HCT116 (cell line): ENCODE results near the gene CD8A. TPM values are rescaled to one million over a fixed set of nuclear protein-coding genes. Genes with fewer than 3 reads are reported as not detected.

ENCODE experiments used
- ATAC-seq: fragments of 200-7000 bp; cut with Tn5 transposase; 2 replicates; pipeline ENCODE4 v1.9.1; 2020; ENCODE audit warnings: mild to moderate bottlenecking, moderate library complexity
- BruUV-seq: library from RNA; stranded (reverse); fragments of 400-500 nt; replicated peaks from 2 replicates; lab custom pipeline; 2021; lab: Mats Ljungman, UMichigan
- CTCF ChIA-PET: fragments of 300-600 bp; sonication (Branson Sonifier 250); formaldehyde crosslinking; loops from one replicate; lab custom pipeline; 2021; ENCODE audit warnings: antibody characterized with exemption; lab: Charles Lee
- POLR2A ChIA-PET: fragments of 300-600, 350-600 bp; sonication (Branson Sonifier 250); formaldehyde crosslinking; loops from one replicate; lab custom pipeline; 2021; ENCODE audit warnings: antibody characterized with exemption; lab: Charles Lee
- RAD21 ChIA-PET, 2 experiments: fragments of 300-600 bp; sonication (Branson Sonifier 250); formaldehyde crosslinking; loops; one replicate each; lab custom pipeline; 2023; ENCODE audit warnings: low total read pairs in 2 of 2; ENCODE audit not compliant: uncharacterized antibody in 2 of 2, unreplicated experiment in 2 of 2, low non-redundant PET in 1 of 2; lab: Charles Lee
- DNase-seq: peaks from one replicate; pipeline ENCODE4 v3.0.0-alpha.2; 2010; ENCODE audit warnings: low read depth, low spot score
- H2AFZ ChIP-seq: fragments of 200-600 bp; shearing (Covaris generic), sonication (generic); 2 replicates; pipeline ENCODE4 v1.6.1; 2017; ENCODE audit warnings: low read depth, mixed run types, mixed read lengths, antibody characterized with exemption, low read length; ENCODE audit not compliant: poor library complexity, severe bottlenecking
- H3K27ac ChIP-seq: 2 replicates; pipeline ENCODE4 v1.5.1; 2012; ENCODE audit warnings: low read depth, low read length
- H3K27me3 ChIP-seq: fragments of 200-600 bp; sonication (generic); 2 replicates; pipeline ENCODE4 v1.6.1; 2016; ENCODE audit warnings: mixed run types, low read length, mixed read lengths; ENCODE audit not compliant: insufficient read depth
- H3K36me3 ChIP-seq, 2 experiments: fragments of 200-500 bp in 1 of 2; fragments of 200-600 bp in 1 of 2; sonication (Bioruptor generic) in 1 of 2; sonication (generic) in 1 of 2; 2 replicates each; pipeline versions ENCODE4 v1.5.1 to v1.6.1; 2014 to 2016; ENCODE audit warnings: low read length in 2 of 2, inconsistent platforms in 1 of 2, mixed read lengths in 1 of 2, mixed run types in 1 of 2; ENCODE audit not compliant: insufficient read depth in 2 of 2, control insufficient read depth in 1 of 2
- H3K4me1 ChIP-seq, 2 experiments: fragments of 200-600 bp in 1 of 2; sonication (generic) in 1 of 2; 2 replicates each; pipeline versions ENCODE4 v1.5.1 to v1.6.1; 2012 to 2017; ENCODE audit warnings: low read length in 2 of 2, inconsistent platforms in 1 of 2, mild to moderate bottlenecking in 1 of 2, mixed read lengths in 1 of 2, mixed run types in 1 of 2, moderate library complexity in 1 of 2; ENCODE audit not compliant: insufficient read depth in 2 of 2, control insufficient read depth in 1 of 2
- H3K4me2 ChIP-seq: fragments of 200-600 bp; sonication (generic); 2 replicates; pipeline ENCODE4 v1.6.1; 2017; ENCODE audit warnings: mixed run types, low read length, mixed read lengths
- H3K4me3 ChIP-seq, 2 experiments: fragments of 200-600 bp in 1 of 2; sonication (generic) in 1 of 2; replicated peaks in 1 of 2; 2 replicates each; pipeline ENCODE4 v1.5.1; 2011 to 2016; ENCODE audit warnings: low read length in 2 of 2, control low read depth in 1 of 2, low read depth in 1 of 2, mild to moderate bottlenecking in 1 of 2, mixed read lengths in 1 of 2, mixed run types in 1 of 2
- H3K79me2 ChIP-seq: fragments of 200-600 bp; sonication (generic); 2 replicates; pipeline ENCODE4 v1.6.1; 2017; ENCODE audit warnings: mild to moderate bottlenecking, mixed run types, low read length, moderate library complexity, mixed read lengths; ENCODE audit not compliant: insufficient read depth
- H3K9ac ChIP-seq: fragments of 200-600 bp; sonication (generic); 2 replicates; pipeline ENCODE4 v1.6.1; 2016; ENCODE audit warnings: low read length, mixed read lengths
- H3K9me2 ChIP-seq: fragments of 200-600 bp; sonication (generic), shearing (Covaris generic); 2 replicates; pipeline ENCODE4 v1.6.1; 2017; ENCODE audit warnings: mixed run types, mild to moderate bottlenecking, moderate library complexity; ENCODE audit not compliant: insufficient read depth
- H3K9me3 ChIP-seq, 2 experiments: fragments of 200-500 bp in 1 of 2; fragments of 200-600 bp in 1 of 2; sonication (Bioruptor generic) in 1 of 2; sonication (generic) in 1 of 2; 2 replicates each; pipeline ENCODE4 v1.6.1; 2014 to 2017; ENCODE audit warnings: low read length in 2 of 2, mixed read lengths in 2 of 2, inconsistent platforms in 1 of 2, low read depth in 1 of 2, mild to moderate bottlenecking in 1 of 2, mixed run types in 1 of 2, moderate library complexity in 1 of 2; ENCODE audit not compliant: control insufficient read depth in 1 of 2, insufficient read depth in 1 of 2
- H4K20me1 ChIP-seq: fragments of 200-600 bp; sonication (generic), shearing (Covaris generic); 2 replicates; pipeline ENCODE4 v1.6.1; 2017; ENCODE audit warnings: mixed run types, mild to moderate bottlenecking, moderate library complexity; ENCODE audit not compliant: insufficient read depth
- CEBPB ChIP-seq: IDR thresholded peaks from 2 replicates; pipeline ENCODE4 v1.6.1; 2012; ENCODE audit warnings: low read depth
- CTCF ChIP-seq, 3 experiments: fragments of 200-600 bp in 1 of 3; sonication (generic) in 1 of 3; IDR thresholded peaks in 2 of 3; conservative IDR thresholded peaks in 1 of 3; 2 replicates each; pipeline ENCODE4 v1.5.1; 2012 to 2017; ENCODE audit warnings: low read depth in 2 of 3, low read length in 2 of 3, antibody characterized with exemption in 1 of 3, borderline replicate concordance in 1 of 3, control low read depth in 1 of 3, mild to moderate bottlenecking in 1 of 3, mixed read lengths in 1 of 3, mixed run types in 1 of 3, moderate library complexity in 1 of 3; ENCODE audit not compliant: insufficient read depth in 1 of 3
- EGR1 ChIP-seq: IDR thresholded peaks from 2 replicates; pipeline ENCODE4 v1.6.1; 2012; ENCODE audit warnings: low read depth
- ELF1 ChIP-seq: IDR thresholded peaks from 2 replicates; pipeline ENCODE4 v1.6.1; 2012; ENCODE audit warnings: low read depth, borderline replicate concordance
- FOSL1 ChIP-seq: IDR thresholded peaks from 2 replicates; pipeline ENCODE4 v1.6.1; 2012; ENCODE audit warnings: low read depth
- MAX ChIP-seq: IDR thresholded peaks from 2 replicates; pipeline ENCODE4 v1.6.1; 2012
- POLR2A ChIP-seq: IDR thresholded peaks from 2 replicates; pipeline ENCODE4 v1.7.0; 2011; ENCODE audit warnings: borderline replicate concordance; ENCODE audit not compliant: insufficient read depth, insufficient read length; ENCODE audit errors: extremely low read depth
- POLR2AphosphoS5 ChIP-seq: IDR thresholded peaks from 2 replicates; pipeline ENCODE4 v1.6.1; 2011; ENCODE audit warnings: mild to moderate bottlenecking, low read depth, low read length, moderate library complexity
- RAD21 ChIP-seq: IDR thresholded peaks from 2 replicates; pipeline ENCODE4 v1.6.1; 2012; ENCODE audit warnings: low read depth, mild to moderate bottlenecking
- SP1 ChIP-seq: IDR thresholded peaks from 2 replicates; pipeline ENCODE4 v1.6.1; 2012; ENCODE audit warnings: low read depth
- SRF ChIP-seq: IDR thresholded peaks from 2 replicates; pipeline ENCODE4 v1.6.1; 2012; ENCODE audit warnings: low read depth
- YY1 ChIP-seq: IDR thresholded peaks from 2 replicates; pipeline ENCODE4 v1.6.1; 2011; ENCODE audit warnings: low read length, low read depth, moderate library complexity, mild to moderate bottlenecking; ENCODE audit not compliant: insufficient replicate concordance; ENCODE audit errors: extremely low read depth
- ZBTB33 ChIP-seq: IDR thresholded peaks from 2 replicates; pipeline ENCODE4 v1.6.1; 2011; ENCODE audit warnings: mild to moderate bottlenecking, low read length, moderate library complexity; ENCODE audit not compliant: insufficient replicate concordance; ENCODE audit errors: extremely low read depth
- ZFX ChIP-seq: fragments of 450-650 bp; IDR thresholded peaks from 2 replicates; pipeline ENCODE4 v1.6.1; 2017
- ZNF274 ChIP-seq: fragments of 200-500 bp; sonication (Bioruptor generic); IDR thresholded peaks from 2 replicates; pipeline ENCODE4 v1.6.1; 2014; ENCODE audit warnings: mild to moderate bottlenecking, low read depth, low read length, inconsistent platforms
- intact Hi-C: fragments of 100-400 bp; cut with micrococcal nuclease; formaldehyde crosslinking; loops from 2 replicates; pipeline ENCODE4 v1.10.0; 2022
- total RNA-seq: library from RNA; stranded (reverse); gene quantifications from one replicate; pipeline ENCODE4 v1.2.1, GENCODE V29; 2021; ENCODE audit not compliant: unreplicated experiment

CD8A gene
- total RNA-seq, 1 experiment from 2014 or later = 0.76 TPM

- H3K36me3 ChIP-seq = no peaks in the 10 kb centered on the region
- no peaks in the 10 kb centered on the region for H3K9me2 ChIP-seq
- H3K4me2 ChIP-seq = no peak overlapping the region
- no peaks in the 10 kb centered on the region for H3K4me1 ChIP-seq
- H3K27ac ChIP-seq = no peak overlapping the region
- DNase-seq (no peak), ATAC-seq (no peak)
- H3K27me3 ChIP-seq = no peaks in the 10 kb centered on the region
- no peak for TF ChIP-seq FOSL1
- no peak for TF ChIP-seq YY1
- no peak for TF ChIP-seq MAX
- TF ChIP-seq SRF = no peak
- no peak for TF ChIP-seq EGR1
- TF ChIP-seq CEBPB = no peak
- TF ChIP-seq RAD21 = no peak
- no peak for TF ChIP-seq ZNF274
- TF ChIP-seq ELF1 = no peak
- TF ChIP-seq POLR2A = no peak
- TF ChIP-seq ZFX = no peak
- no peak overlapping the region for H3K4me3 ChIP-seq
- no peak overlapping the region for H3K9ac ChIP-seq
- H4K20me1 ChIP-seq = no peaks in the 10 kb centered on the region
- H2AFZ ChIP-seq = no peak overlapping the region
- H3K79me2 ChIP-seq = no peaks in the 10 kb centered on the region
- BruUV-seq = no TSS peak
- ChIA-PET POLR2A (no interaction called here), CTCF (no interaction called here), RAD21 (no interaction called here)
- H3K9me3 ChIP-seq = no peaks in the 10 kb centered on the region
- intact Hi-C loops = no loop called here
These were observed 508 bp downstream of the CD8A start for GRCh38 chr2:86790134-86790675.

DNA sequence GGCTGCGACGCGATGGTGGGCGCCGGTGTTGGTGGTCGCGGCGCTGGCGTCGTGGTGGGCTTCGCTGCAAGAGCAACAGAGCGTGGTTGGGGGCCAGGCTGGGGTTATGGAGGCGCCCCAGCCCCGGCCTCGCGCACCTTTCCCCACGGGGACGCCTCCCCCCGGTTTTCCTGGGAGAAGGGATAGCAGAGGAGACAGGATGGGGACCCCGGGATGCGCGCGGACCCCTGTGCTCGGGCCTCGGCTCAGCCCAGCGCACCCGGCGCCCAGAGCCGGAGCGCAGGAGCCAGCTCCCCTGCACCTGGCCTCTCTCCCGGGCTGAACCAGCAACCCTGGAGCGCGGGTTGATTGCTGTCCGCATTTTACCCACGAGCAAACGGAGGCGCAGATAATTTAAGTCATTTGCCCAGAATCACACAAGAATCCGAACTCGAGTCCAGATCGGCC, 1.0 kb downstream of the CD8A start:
- Histone ChIP-seq H3K4me2 (no peak overlapping the region), H3K9ac (no peak overlapping the region), H3K36me3 (no peaks in the 10 kb centered on the region), H3K27ac (no peak overlapping the region), H3K27me3 (no peaks in the 10 kb centered on the region), H2AFZ (no peak overlapping the region), H3K79me2 (no peaks in the 10 kb centered on the region), H3K9me3 (no peaks in the 10 kb centered on the region), H3K9me2 (no peaks in the 10 kb centered on the region), H3K4me1 (no peaks in the 10 kb centered on the region), H4K20me1 (no peaks in the 10 kb centered on the region), H3K4me3 (no peak overlapping the region)
- POLR2A ChIA-PET = no interaction called here
- TF ChIP-seq ZNF274 = no peak
- TF ChIP-seq POLR2A = no peak
- no peak for TF ChIP-seq CTCF (IDR thresholded peaks at IDR 0.05 in 2 of 3, conservative IDR thresholded peaks at IDR 0.05 in 1 of 3; ENCODE audit: borderline replicate concordance in 1 of 3, insufficient read depth in 1 of 3, low read depth in 2 of 3, low read length in 2 of 3)
- no peak for TF ChIP-seq ZBTB33
- no peak for TF ChIP-seq CEBPB
- TF ChIP-seq SP1 = no peak
- no peak for TF ChIP-seq POLR2AphosphoS5
- no peak for ATAC-seq
- RAD21 ChIA-PET = no interaction called here
- DNase-seq = no peak
- intact Hi-C loops = no loop called here
- no TSS peak for BruUV-seq
- CTCF ChIA-PET = no interaction called here
